Subcutaneous abdominal adipose tissue (tissue), 5 donors: Measurements from ENCODE around the gene NINJ2.

Experiments
- H3K27ac ChIP-seq: one replicate; pipeline ENCODE4 v1.7.0; 2013; ENCODE audit warnings: low read depth, mild to moderate bottlenecking, inconsistent platforms, low read length, moderate library complexity
- H3K27me3 ChIP-seq, 5 donors: one replicate each; pipeline ENCODE4 v1.7.0; 2013; ENCODE audit warnings: low read length in 5 of 5, inconsistent platforms in 1 of 5; ENCODE audit not compliant: control insufficient read depth in 5 of 5, insufficient read depth in 4 of 5
- H3K36me3 ChIP-seq, 5 donors: one replicate each; pipeline ENCODE4 v1.7.0; 2013; ENCODE audit warnings: low read length in 5 of 5; ENCODE audit not compliant: control insufficient read depth in 5 of 5, insufficient read depth in 5 of 5
- H3K4me1 ChIP-seq, 5 donors: one replicate each; pipeline ENCODE4 v1.7.0; 2013; ENCODE audit warnings: low read length in 5 of 5, mild to moderate bottlenecking in 3 of 5, moderate library complexity in 1 of 5; ENCODE audit not compliant: control insufficient read depth in 5 of 5, insufficient read depth in 5 of 5
- H3K4me3 ChIP-seq, 5 donors: one replicate each; pipeline ENCODE4 v1.7.0; 2013; ENCODE audit warnings: low read length in 5 of 5, low read depth in 1 of 5
- H3K9ac ChIP-seq, 5 donors: one replicate each; pipeline ENCODE4 v1.7.0; 2013; ENCODE audit warnings: low read length in 5 of 5, mild to moderate bottlenecking in 4 of 5, moderate library complexity in 3 of 5
- H3K9me3 ChIP-seq, 5 donors: one replicate each; pipeline ENCODE4 v1.7.0; 2013; ENCODE audit warnings: low read length in 5 of 5; ENCODE audit not compliant: control insufficient read depth in 5 of 5
- donor health status: healthy.
- donor health status: healthy.
- donor health status: healthy.
- donor health status: healthy.
- donor health status: healthy.

NINJ2 gene

DNA sequence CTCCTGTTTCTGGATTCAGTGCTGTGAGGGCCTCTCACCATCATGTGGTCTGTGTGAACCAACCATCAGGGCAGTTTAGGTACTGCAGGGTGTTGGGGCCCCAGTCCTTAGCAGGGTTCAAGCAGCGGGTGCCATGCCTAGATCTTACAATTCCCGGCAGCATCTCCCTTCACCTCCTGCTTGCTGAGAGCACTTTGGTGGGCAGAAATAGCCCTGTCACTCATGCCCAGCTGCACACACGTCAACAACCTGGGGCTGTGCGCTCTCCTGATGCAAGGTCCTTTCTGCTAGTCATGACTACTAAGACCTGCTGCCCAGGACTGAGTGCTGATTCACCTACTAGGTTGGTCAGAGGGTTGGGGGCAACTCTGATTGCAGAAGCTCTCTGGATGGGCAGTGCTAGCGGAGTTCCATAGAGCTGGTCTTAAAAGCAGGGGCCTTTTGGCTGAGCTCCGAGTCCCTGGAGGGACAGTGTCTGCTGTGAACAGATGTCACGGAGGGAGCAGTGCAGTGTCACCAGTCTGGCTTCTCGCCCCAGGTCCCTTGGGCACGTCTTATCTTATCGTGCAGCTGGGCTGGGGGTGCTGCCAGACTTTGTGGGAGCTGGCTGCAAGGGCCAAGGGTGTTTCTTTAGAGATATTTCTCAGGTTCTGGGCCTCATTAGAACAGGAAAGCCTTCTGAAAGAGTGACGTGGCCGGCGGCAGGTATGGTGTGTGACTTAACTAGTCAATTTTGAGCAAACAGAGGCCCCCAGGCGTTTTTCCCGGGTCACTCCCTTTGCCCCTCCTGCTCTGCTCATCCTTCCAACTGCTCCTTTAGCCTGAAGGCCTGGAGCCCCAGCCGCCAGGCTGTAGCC, 71.8 kb downstream of the NINJ2 start:
- Histone ChIP-seq H3K36me3 (no peaks in the 10 kb centered on the region), H3K4me1 (peaks cover 0 to 11% (median 6%) of the 10 kb centered on the region in 5 donors), H3K9ac (no peak overlapping the region), H3K4me3 (no peak overlapping the region), H3K27ac (no peak overlapping the region), H3K27me3 (no peaks in the 10 kb centered on the region), H3K9me3 (no peaks in the 10 kb centered on the region)

DNA sequence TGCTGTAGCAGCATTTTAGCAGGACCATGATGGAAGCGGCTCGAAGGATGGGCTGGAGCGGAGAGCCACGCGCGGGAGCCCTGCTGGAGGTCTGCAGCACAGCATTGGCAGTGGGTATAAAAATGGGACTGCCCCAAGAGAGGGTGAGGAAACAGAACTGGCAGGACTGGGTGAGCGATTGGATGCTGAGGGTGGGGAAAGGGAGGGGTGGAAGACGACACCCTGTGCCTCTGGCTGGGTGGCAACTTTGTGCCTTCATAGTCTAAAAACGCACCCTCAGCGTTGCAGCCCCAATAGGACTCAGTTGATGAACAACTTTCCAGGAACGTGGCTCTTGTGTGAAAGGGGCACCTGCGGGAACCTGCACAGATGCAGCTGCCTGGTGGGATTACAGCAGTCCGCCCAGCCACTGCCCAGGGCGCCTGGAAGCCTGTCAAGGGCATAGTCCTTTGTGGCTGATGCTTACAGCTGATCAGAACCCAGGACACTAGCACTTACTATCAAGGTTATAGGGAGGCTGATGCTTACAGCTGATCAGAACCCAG, 73.0 kb downstream of the NINJ2 start:
- Histone ChIP-seq H3K4me3 (no peak overlapping the region), H3K9ac (no peak overlapping the region), H3K27me3 (no peaks in the 10 kb centered on the region), H3K27ac (no peak overlapping the region), H3K9me3 (no peaks in the 10 kb centered on the region), H3K36me3 (no peaks in the 10 kb centered on the region), H3K4me1 (peaks cover 0 to 11% (median 6%) of the 10 kb centered on the region in 5 donors)

DNA sequence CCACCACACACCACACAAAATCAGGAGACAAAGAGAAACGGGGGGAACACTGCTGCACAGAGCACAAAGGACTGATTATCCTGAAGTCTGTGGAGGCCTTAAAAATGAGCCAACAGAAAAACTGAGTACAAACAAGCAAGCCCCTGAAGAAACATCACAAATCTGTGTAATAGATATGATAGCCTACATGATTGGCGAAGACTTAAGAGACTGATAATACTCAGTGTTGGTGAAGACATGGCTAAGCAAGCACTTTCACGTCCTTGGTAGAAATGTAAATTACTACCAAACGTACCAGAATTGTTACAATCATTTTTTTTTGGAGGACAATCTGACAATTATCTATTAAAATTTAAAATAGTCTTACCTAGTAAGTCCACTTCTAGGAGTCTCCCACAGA, 74.6 kb downstream of the NINJ2 start:
- no peaks in the 10 kb centered on the region for H3K36me3 ChIP-seq
- no peaks in the 10 kb centered on the region for H3K27me3 ChIP-seq

DNA sequence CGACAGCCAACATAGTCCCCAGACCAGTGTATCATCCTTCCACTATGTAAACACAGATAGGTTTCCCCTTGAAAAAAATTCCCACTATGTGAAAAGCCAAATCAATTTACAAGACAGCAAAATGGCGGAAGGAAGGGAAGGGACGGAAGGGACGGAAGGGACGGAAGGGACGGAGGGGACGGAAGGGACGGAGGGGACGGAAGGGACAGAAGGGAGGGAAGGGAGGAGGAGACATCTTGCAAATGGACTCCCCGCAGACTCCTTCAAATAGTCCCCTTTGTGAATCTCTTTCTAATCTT, 75.3 kb downstream of the NINJ2 start:
- H3K9me3 ChIP-seq, result no peaks in the 10 kb centered on the region
- no peak overlapping the region for H3K27ac ChIP-seq
- H3K27me3 ChIP-seq, result no peaks in the 10 kb centered on the region
- H3K4me1 ChIP-seq, result peaks cover 0 to 11% (median 6%) of the 10 kb centered on the region in 5 donors
- no peak overlapping the region for H3K4me3 ChIP-seq
- H3K36me3 ChIP-seq, result no peaks in the 10 kb centered on the region
- H3K9ac ChIP-seq, result no peak overlapping the region

More for the DNA sequence above, 74.6 kb downstream of the NINJ2 start:
- H3K27ac ChIP-seq, result no peak overlapping the region
- no peak overlapping the region for H3K9ac ChIP-seq
- H3K9me3 ChIP-seq, result no peaks in the 10 kb centered on the region
- H3K4me1 ChIP-seq, result peaks cover 0 to 11% (median 6%) of the 10 kb centered on the region in 5 donors
- H3K4me3 ChIP-seq, result no peak overlapping the region

GRCh38 chr12:587132-588023, 75.9 kb downstream of the NINJ2 start:
- Histone ChIP-seq H3K27me3 (no peaks in the 10 kb centered on the region), H3K27ac (no peak overlapping the region), H3K36me3 (no peaks in the 10 kb centered on the region), H3K4me1 (peaks cover 0 to 11% (median 6%) of the 10 kb centered on the region in 5 donors), H3K9me3 (no peaks in the 10 kb centered on the region), H3K9ac (no peak overlapping the region), H3K4me3 (no peak overlapping the region)

DNA sequence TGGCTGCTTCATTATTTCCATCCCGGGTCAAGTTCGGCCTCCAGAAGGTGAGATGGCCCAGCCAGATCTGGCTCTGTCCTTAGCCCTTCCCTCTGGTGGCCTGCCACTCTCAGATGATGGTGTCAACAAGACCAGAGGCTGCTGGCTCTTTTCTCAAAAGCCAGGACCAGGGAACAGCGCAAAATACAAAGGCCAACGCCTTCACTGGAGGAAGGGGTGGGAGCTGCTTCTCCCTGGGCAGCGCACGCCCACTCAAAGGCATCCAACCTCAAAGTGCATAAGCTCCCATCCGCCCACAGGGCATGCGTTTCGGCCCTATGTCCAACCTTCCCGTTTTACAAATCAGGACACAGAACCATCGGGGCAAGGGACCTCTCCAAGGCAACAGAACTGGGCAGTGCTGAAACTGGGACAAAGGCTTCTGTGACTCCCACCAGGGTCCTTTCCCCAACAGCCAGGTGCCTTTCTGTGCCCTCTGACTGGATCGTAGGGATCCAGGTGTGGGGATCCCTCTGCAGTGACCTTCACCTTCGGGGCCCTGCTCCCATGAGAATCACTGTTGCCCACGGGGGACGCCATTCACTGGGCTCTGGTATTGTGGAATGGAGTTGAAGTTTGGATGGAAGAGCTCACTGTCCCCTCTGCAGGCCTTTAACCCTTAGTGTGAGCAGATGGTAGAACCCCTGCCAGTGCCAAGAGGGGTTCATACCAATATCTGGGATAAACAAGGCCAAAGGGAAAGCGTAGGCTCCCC, 76.8 kb downstream of the NINJ2 start:
- Histone ChIP-seq H3K4me1 (peaks cover 0 to 5% (median 3%) of the 10 kb centered on the region in 5 donors), H3K36me3 (no peaks in the 10 kb centered on the region), H3K9ac (no peak overlapping the region), H3K4me3 (no peak overlapping the region), H3K27ac (no peak overlapping the region), H3K9me3 (no peaks in the 10 kb centered on the region), H3K27me3 (no peaks in the 10 kb centered on the region)

- no peak overlapping the region for H3K9ac ChIP-seq
- no peak overlapping the region for H3K27ac ChIP-seq
- H3K4me1 ChIP-seq, result no peaks in the 10 kb centered on the region
- H3K36me3 ChIP-seq, result no peaks in the 10 kb centered on the region
- H3K27me3 ChIP-seq, result no peaks in the 10 kb centered on the region
- H3K9me3 ChIP-seq, result no peaks in the 10 kb centered on the region
- H3K4me3 ChIP-seq, result no peak overlapping the region
Measured at GRCh38 chr12:585062-586061, 77.9 kb downstream of the NINJ2 start.

GRCh38 chr12:583251-583869, 79.9 kb downstream of the NINJ2 start:
- Histone ChIP-seq H3K9me3 (no peaks in the 10 kb centered on the region), H3K4me1 (peaks cover 0 to 8% (median 0%) of the 10 kb centered on the region in 5 donors), H3K36me3 (no peaks in the 10 kb centered on the region), H3K27ac (no peak overlapping the region), H3K4me3 (no peak overlapping the region), H3K9ac (no peak overlapping the region), H3K27me3 (no peaks in the 10 kb centered on the region)
